NT2/D1 (cell line): ENCODE data around the gene GRB10.

ENCODE experiments used
- DNase-seq: peaks from one replicate; pipeline ENCODE4 v3.0.0-alpha.2; 2011; ENCODE audit warnings: low read depth, low spot score
- H3K27me3 ChIP-seq: 2 replicates; pipeline ENCODE4 v1.6.0; 2011; ENCODE audit warnings: mild to moderate bottlenecking; ENCODE audit not compliant: insufficient read length, insufficient read depth
- H3K36me3 ChIP-seq: 2 replicates; pipeline ENCODE4 v1.6.1; 2011; ENCODE audit warnings: mild to moderate bottlenecking, low read length, mixed read lengths; ENCODE audit not compliant: insufficient read depth, insufficient read length
- H3K4me1 ChIP-seq: 2 replicates; pipeline ENCODE4 v1.5.1; 2011; ENCODE audit not compliant: insufficient read depth, insufficient read length
- H3K4me3 ChIP-seq: 2 replicates; pipeline ENCODE4 v1.5.1; 2011; ENCODE audit warnings: low read depth; ENCODE audit not compliant: insufficient read length
- H3K9ac ChIP-seq: 2 replicates; pipeline ENCODE4 v1.6.0; 2011; ENCODE audit warnings: low read depth; ENCODE audit not compliant: insufficient read length
- H3K9me3 ChIP-seq: 2 replicates; pipeline ENCODE4 v1.5.1; 2011; ENCODE audit warnings: mild to moderate bottlenecking, low read length; ENCODE audit not compliant: insufficient read depth
- SUZ12 ChIP-seq: IDR thresholded peaks from 2 replicates; pipeline ENCODE4 v1.6.1; 2011; ENCODE audit not compliant: insufficient read length, insufficient read depth; ENCODE audit errors: extremely low read depth
- YY1 ChIP-seq: IDR thresholded peaks from 2 replicates; pipeline ENCODE4 v1.6.1; 2011; ENCODE audit not compliant: insufficient read length, insufficient read depth
- ZNF274 ChIP-seq: IDR thresholded peaks from 2 replicates; pipeline ENCODE4 v1.6.1; 2011; ENCODE audit warnings: mild to moderate bottlenecking, low read depth, low read length

The GRB10 gene

DNA sequence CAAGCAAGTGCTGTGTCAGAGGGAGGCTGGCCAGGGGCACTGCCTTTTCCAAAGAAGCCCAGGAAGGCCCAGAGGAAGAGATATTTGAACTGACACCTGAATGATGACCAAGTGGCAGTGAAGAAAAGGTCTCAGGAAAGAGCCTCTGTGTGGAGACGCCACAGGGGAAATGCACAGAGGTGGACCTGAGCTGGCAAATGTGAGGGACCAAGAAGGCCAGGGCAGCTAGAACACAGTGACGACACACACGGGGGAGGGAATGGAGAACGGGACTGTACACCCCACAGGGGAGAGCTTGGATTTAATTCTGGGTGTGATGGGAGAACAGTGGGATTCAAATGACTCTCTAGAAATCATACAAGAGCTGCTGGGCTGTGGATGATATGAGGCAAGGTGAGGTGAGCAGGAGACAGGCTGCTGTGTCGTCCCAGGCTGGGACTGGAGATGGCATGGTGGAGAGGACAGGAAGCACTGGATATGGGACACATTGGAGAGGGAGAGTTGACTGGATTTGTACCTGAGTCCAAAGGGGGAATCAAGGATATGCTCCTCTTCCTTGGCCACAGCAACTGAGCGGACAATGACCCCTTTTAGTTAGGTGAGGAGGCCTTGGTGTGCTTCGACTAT is 133.3 kb downstream of the GRB10 start:
- H3K9ac ChIP-seq = no peak overlapping the region
- no peak for TF ChIP-seq ZNF274
- no peak for TF ChIP-seq SUZ12
- no peak for TF ChIP-seq YY1
- H3K9me3 ChIP-seq = no peaks in the 10 kb centered on the region
- peaks cover 31% of the 10 kb centered on the region for H3K36me3 ChIP-seq
- peaks cover 2% of the 10 kb centered on the region for H3K4me1 ChIP-seq
- no peaks in the 10 kb centered on the region for H3K27me3 ChIP-seq
- DNase-seq = no peak
- no peak overlapping the region for H3K4me3 ChIP-seq

DNA sequence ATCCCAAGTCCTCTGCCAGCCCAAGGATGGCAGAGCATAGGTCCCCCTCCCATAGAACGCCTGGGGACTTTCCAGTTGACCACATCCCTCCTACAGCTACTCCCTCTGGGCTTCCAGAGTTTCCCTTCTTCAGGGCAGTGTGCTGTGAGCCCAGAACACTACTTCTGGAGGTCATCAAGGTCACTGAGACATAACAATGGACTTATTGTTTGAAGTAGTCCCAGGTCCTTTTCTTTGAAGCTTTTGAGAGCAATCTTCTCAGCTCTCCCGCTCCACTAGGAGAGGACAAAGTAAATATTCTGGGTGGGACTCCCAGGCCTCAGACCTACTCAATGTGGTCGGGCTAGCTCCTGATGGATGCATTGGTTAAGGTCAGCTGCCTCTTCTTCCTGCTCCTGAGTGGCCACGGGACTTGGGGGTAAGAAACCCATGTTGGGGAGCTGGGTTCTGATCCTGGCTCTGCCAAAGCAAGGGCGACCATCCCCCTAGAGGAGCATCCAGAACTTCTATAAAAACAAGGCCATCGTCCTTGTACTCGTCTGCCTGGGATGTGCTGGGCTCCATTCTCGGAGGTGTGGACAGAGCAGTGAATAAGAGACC is 134.0 kb downstream of the GRB10 start:
- Histone ChIP-seq H3K4me1 (peaks cover 2% of the 10 kb centered on the region), H3K4me3 (no peak overlapping the region), H3K27me3 (no peaks in the 10 kb centered on the region), H3K36me3 (peaks cover 31% of the 10 kb centered on the region), H3K9ac (no peak overlapping the region), H3K9me3 (no peaks in the 10 kb centered on the region)
- TF ChIP-seq ZNF274 = no peak
- no peak for TF ChIP-seq YY1
- no peak for TF ChIP-seq SUZ12
- no peak for DNase-seq

- no peak overlapping the region for H3K9ac ChIP-seq
- no peaks in the 10 kb centered on the region for H3K9me3 ChIP-seq
- H3K4me3 ChIP-seq = no peak overlapping the region
- DNase-seq = no peak
- no peaks in the 10 kb centered on the region for H3K27me3 ChIP-seq
- H3K4me1 ChIP-seq = no peaks in the 10 kb centered on the region
- TF ChIP-seq SUZ12 (no peak), YY1 (no peak), ZNF274 (no peak)
- H3K36me3 ChIP-seq = peaks cover 25% of the 10 kb centered on the region
These were observed 134.6 kb downstream of the GRB10 start for GRCh38 chr7:50648076-50648475.

- TF ChIP-seq YY1 = no peak
- TF ChIP-seq ZNF274 = no peak
- TF ChIP-seq SUZ12 = no peak
- H3K36me3 ChIP-seq = peaks cover 23% of the 10 kb centered on the region
- DNase-seq = no peak
- H3K9me3 ChIP-seq = no peaks in the 10 kb centered on the region
- no peaks in the 10 kb centered on the region for H3K27me3 ChIP-seq
- H3K9ac ChIP-seq = no peak overlapping the region
- H3K4me1 ChIP-seq = no peaks in the 10 kb centered on the region
- H3K4me3 ChIP-seq = no peak overlapping the region
These were observed 135.3 kb downstream of the GRB10 start for GRCh38 chr7:50647286-50647980.

DNA sequence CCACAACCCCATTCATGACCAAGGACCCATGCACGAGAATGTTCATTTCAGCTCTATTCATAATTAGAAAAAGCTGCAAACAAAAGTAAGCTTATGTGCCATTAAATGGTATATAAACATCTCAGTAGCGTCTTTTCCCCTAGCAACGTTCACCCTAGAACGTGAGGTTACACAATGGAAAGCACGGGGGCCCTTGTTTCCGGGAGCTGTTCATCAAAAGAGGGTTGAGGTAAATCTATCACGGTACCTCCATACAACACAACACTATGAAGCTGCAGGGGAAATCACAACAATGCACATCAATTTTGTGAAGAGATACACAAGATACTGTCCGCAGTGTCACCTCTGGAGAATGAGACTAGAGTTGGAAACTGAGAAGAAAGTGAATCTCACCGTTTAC is 136.6 kb downstream of the GRB10 start:
- Histone ChIP-seq H3K9ac (no peak overlapping the region), H3K36me3 (peaks cover 18% of the 10 kb centered on the region)
- no peak for DNase-seq

DNA sequence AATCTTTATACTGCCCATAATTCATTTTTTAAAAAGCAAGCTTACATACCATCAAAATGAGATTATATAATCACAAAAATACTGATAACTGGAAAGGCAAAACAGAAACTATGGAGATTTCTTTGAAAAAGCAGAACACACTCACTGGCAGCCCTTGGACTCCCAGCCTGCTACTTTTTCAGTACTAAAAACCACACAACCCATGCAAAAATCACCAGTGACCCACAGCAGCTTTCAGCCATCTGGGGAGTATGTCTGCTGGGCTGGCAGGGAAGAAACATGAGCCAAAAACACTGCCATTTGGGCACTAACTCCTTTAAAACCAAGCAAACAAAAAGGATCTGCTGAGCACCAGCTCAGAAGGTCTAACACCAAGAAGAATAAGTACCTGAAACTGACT is 137.5 kb downstream of the GRB10 start:
- no peak for DNase-seq
- H3K4me3 ChIP-seq = no peak overlapping the region
- H3K9me3 ChIP-seq = no peaks in the 10 kb centered on the region
- no peak for TF ChIP-seq YY1
- no peak for TF ChIP-seq ZNF274
- no peak for TF ChIP-seq SUZ12
- H3K27me3 ChIP-seq = no peaks in the 10 kb centered on the region
- peaks cover 26% of the 10 kb centered on the region for H3K36me3 ChIP-seq
- peaks cover 8% of the 10 kb centered on the region for H3K4me1 ChIP-seq
- no peak overlapping the region for H3K9ac ChIP-seq

More for the DNA sequence above, 136.6 kb downstream of the GRB10 start:
- no peak overlapping the region for H3K4me3 ChIP-seq
- no peaks in the 10 kb centered on the region for H3K9me3 ChIP-seq
- TF ChIP-seq ZNF274 (no peak), SUZ12 (no peak), YY1 (no peak)
- no peaks in the 10 kb centered on the region for H3K27me3 ChIP-seq
- peaks cover 8% of the 10 kb centered on the region for H3K4me1 ChIP-seq

GRCh38 chr7:50644586-50644985 is 138.1 kb downstream of the GRB10 start:
- Histone ChIP-seq H3K9ac (no peak overlapping the region), H3K27me3 (no peaks in the 10 kb centered on the region), H3K36me3 (peaks cover 26% of the 10 kb centered on the region), H3K9me3 (no peaks in the 10 kb centered on the region), H3K4me1 (peaks cover 8% of the 10 kb centered on the region), H3K4me3 (no peak overlapping the region)
- DNase-seq = no peak
- TF ChIP-seq YY1 (no peak), SUZ12 (no peak), ZNF274 (no peak)
